GM12874 (cell line): ENCODE data around the gene CNMD.

Experiments
- TF ChIP-seq, protein P1 (sequence below): IDR thresholded peaks from 2 replicates; pipeline ENCODE4 v1.5.1; 2011; ENCODE audit warnings: low read depth, mild to moderate bottlenecking, control low read depth, low read length, moderate library complexity; ENCODE audit not compliant: insufficient read depth

CNMD gene

DNA sequence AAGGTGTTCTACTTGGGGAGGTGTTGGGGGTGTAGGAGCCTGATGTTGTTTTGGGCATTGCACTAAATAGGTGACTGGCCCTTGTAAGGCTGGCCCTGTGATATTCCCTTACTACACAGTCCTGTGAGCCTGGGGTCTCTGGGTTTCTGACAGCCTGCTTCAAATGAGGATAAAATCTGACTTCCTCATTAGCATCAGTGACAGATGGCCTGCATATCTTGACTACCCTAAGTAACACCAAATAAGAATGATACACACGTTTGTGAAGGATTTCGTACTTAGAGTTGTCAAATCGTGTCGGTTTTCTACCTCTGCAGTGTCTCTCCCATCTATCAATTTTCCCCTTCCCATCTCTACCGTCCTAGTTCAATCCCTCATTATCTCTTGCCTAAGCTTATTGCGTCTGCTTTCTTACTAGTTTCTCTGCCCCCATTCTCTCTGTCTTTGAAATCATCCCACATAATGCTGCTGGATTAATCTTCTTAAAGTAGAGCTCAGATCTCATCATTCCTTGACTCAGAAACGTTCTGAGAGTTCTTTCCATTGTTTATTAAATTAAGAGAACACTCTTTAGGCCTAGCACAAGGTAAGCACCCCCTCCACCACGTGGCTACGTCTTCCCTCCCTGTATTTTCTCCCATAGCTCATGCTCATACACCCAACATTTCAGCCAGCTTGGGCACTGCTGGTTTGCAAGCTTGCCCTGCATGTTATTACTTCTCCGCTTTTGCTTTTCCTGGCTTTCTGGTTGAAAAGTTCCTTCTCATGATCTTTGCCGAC is 26.2 kb upstream of the CNMD start:
- TF ChIP-seq, protein P1, sequence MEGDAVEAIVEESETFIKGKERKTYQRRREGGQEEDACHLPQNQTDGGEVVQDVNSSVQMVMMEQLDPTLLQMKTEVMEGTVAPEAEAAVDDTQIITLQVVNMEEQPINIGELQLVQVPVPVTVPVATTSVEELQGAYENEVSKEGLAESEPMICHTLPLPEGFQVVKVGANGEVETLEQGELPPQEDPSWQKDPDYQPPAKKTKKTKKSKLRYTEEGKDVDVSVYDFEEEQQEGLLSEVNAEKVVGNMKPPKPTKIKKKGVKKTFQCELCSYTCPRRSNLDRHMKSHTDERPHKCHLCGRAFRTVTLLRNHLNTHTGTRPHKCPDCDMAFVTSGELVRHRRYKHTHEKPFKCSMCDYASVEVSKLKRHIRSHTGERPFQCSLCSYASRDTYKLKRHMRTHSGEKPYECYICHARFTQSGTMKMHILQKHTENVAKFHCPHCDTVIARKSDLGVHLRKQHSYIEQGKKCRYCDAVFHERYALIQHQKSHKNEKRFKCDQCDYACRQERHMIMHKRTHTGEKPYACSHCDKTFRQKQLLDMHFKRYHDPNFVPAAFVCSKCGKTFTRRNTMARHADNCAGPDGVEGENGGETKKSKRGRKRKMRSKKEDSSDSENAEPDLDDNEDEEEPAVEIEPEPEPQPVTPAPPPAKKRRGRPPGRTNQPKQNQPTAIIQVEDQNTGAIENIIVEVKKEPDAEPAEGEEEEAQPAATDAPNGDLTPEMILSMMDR: no peak

DNA sequence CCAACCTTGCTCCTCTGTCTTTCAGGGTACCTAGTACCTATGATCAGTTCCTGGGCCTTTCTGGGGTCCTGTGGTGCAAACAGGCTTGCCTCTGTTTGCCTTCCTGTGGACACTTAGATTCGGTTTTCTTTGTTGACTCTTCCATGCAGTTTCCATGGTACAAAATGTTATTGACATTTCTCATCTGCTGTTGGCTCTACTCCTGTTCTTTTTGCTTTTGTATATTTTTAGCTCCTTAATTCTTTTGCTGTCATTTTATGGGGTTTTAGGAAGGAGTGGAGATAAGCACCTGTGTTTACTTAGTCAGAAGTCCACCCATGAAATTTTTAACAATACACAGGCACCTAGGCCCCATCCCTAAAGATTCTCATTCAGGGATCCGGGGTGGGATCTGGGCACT is 20.5 kb upstream of the CNMD start:
- TF ChIP-seq, protein P1: no peak

DNA sequence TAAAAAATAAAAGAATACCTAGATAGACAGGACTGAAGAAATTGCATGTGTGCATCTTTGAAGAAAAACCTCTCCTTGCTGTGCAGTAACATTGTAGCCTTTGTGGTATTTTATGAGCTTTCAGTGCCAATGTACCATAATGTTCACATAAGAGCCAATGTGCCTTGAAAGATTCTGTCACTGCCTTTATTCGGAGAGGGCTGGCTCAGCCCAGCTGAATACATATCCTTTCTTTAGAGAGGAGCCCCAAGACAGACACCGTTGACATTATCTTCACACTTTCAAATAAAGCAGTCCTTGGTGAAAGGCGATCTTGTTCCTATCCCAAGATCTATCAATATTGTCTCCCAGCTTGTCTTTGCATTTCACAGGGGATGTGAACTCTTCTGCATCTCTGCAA is 18.5 kb upstream of the CNMD start:
- TF ChIP-seq, protein P1: no peak

DNA sequence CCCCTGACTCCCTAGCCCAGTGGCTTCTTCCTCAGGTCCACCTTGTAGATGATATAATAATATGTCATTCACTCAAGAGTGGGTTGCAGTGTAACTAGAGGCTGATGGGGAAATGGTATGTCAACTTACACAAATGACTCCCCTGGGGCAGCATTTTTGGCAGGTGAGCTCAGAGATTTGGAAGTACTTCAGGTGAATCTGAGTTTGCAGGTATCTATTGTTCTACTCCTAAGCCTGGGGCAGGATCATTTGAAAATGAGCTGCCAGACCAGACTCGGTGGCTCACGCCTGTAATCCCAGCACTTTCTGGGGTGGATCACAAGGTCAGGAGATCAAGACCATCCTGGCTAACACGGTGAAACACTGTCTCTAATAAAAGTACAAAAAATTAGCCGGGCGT is 11.6 kb upstream of the CNMD start:
- TF ChIP-seq, protein P1: no peak

DNA sequence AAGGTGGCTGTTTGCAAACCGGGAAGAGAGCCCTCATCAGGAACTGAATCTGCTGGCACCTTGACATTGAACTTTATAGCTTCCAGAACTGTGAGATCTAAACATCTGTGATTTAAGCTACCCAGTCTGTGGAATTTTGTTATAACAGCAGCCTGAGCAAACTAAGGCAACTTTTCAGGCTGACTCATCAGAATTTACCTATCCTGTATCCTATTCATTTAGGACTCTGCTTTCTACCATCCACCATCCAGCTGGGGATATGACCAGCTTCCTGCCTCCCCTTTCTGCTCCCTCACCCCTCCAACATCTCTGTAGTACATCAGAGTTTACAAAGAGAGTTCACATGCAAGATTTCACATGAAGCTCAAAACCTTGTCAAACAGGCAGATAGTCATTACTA is 11.1 kb upstream of the CNMD start:
- TF ChIP-seq, protein P1: no peak

DNA sequence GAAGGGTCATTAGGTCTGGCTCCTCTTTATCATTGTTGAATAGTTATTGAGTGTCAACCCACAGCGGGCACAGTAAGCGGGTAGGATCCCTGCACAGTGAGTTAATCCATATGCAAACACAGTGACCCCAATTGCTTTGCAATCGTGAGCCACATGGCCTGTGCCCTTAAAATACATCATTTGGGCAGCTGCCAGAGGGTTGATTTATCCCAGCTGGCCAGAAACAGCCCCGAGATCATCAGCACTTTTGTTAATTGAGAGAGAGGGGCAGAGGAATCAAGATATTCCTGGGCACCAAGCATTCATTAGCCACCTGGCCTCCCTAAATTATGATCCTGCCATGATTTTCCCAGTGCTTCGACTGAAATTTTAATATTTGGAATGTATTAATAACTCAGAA is 9.8 kb upstream of the CNMD start:
- TF ChIP-seq, protein P1: no peak

DNA sequence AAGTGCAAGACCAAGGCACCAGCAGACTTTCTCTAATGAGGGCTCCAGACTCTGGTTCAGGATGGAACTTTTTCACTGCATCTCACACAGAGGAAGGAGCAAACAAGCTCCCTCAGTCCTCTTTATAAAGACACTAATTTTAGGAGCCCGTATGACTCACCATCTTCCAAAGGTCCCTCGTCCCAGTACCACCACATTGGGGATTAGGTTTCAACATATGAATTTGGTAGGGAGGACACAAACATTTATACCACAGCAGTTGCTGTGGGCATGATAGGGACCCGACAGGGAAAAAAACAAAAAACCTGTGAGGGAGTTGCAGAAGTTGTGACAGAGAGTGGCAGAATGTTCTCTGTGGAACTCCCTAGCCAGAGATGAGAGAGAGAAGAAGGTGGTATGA is 6.5 kb upstream of the CNMD start:
- TF ChIP-seq, protein P1: no peak
